GM23338 (cell line): Measurements from ENCODE around the gene AEN. TPM values are rescaled to one million over a fixed set of nuclear protein-coding genes. Genes with fewer than 3 reads are reported as not detected.
"Not testable (repeated sequence)": the region's sequence is repeated elsewhere in the genome, so short reads cannot be mapped to it uniquely, and the experiment has no call there.

Source experiments
- ATAC-seq: fragments of 200-7000 bp; cut with Tn5 transposase; 3 replicates; pipeline ENCODE4 v1.9.1; 2020
- DNase-seq: peaks from one replicate; pipeline ENCODE4 v3.0.0-alpha.2; 2015; ENCODE audit warnings: low spot score
- H2AFZ ChIP-seq: fragments of 200-600 bp; sonication (generic); 2 replicates; pipeline ENCODE4 v1.8.0; 2016; ENCODE audit warnings: antibody characterized with exemption, mild to moderate bottlenecking, moderate library complexity
- H3F3A ChIP-seq: fragments of 200-600 bp; sonication (generic); replicated peaks from 2 replicates; pipeline ENCODE4 v1.8.0; 2017; ENCODE audit warnings: antibody characterized with exemption, mixed run types, low read depth
- H3K27ac ChIP-seq: fragments of 200-600 bp; sonication (generic); 2 replicates; pipeline ENCODE4 v1.6.1; 2016; ENCODE audit warnings: low read depth
- H3K27me3 ChIP-seq: fragments of 200-600 bp; sonication (generic); 2 replicates; pipeline ENCODE4 v1.8.0; 2016; ENCODE audit warnings: mild to moderate bottlenecking, mixed run types, moderate library complexity; ENCODE audit not compliant: insufficient read depth
- H3K36me3 ChIP-seq: fragments of 200-600 bp; sonication (generic); 2 replicates; pipeline ENCODE4 v1.8.0; 2016; ENCODE audit warnings: mild to moderate bottlenecking; ENCODE audit not compliant: insufficient read depth
- H3K4me1 ChIP-seq: fragments of 200-600 bp; sonication (generic); 2 replicates; pipeline ENCODE4 v1.8.0; 2016; ENCODE audit warnings: mild to moderate bottlenecking, moderate library complexity; ENCODE audit not compliant: insufficient read depth
- H3K4me2 ChIP-seq: fragments of 200-600 bp; sonication (generic); 2 replicates; pipeline ENCODE4 v1.7.1; 2017; ENCODE audit warnings: mixed run types
- H3K4me3 ChIP-seq: fragments of 200-600 bp; sonication (generic); 2 replicates; pipeline ENCODE4 v1.6.1; 2016; ENCODE audit warnings: mixed run types
- H3K79me2 ChIP-seq: fragments of 200-600 bp; sonication (generic); replicated peaks from 2 replicates; pipeline ENCODE4 v1.8.0; 2017; ENCODE audit warnings: mild to moderate bottlenecking; ENCODE audit not compliant: insufficient read depth
- H3K9me2 ChIP-seq: fragments of 200-600 bp; sonication (generic); 2 replicates; pipeline ENCODE4 v1.8.0; 2017; ENCODE audit not compliant: insufficient read depth
- H4K20me1 ChIP-seq: fragments of 200-600 bp; sonication (generic); replicated peaks from 2 replicates; pipeline ENCODE4 v1.8.0; 2017; ENCODE audit warnings: mild to moderate bottlenecking; ENCODE audit not compliant: insufficient read depth
- H3K27ac Mint-ChIP-seq: 2 replicates; pipeline ENCODE4 v1.8.0; 2020; ENCODE audit warnings: inconsistent platforms, mild to moderate bottlenecking, moderate library complexity, mixed read lengths
- H3K27me3 Mint-ChIP-seq: 3 replicates; pipeline ENCODE4 v1.8.0; 2022; ENCODE audit warnings: low read depth, mild to moderate bottlenecking, moderate library complexity, mixed read lengths, inconsistent platforms; ENCODE audit not compliant: insufficient read depth, poor library complexity
- H3K36me3 Mint-ChIP-seq: 3 replicates; pipeline ENCODE4 v1.8.0; 2021; ENCODE audit warnings: low read depth, mild to moderate bottlenecking, inconsistent platforms, moderate library complexity, mixed read lengths
- H3K4me1 Mint-ChIP-seq: 3 replicates; pipeline ENCODE4 v1.8.0; 2020; ENCODE audit warnings: mild to moderate bottlenecking, inconsistent platforms, mixed read lengths
- H3K4me3 Mint-ChIP-seq: 3 replicates; pipeline ENCODE4 v1.8.0; 2021; ENCODE audit warnings: moderate library complexity, mild to moderate bottlenecking, inconsistent platforms, mixed read lengths
- H3K9me3 Mint-ChIP-seq: 3 replicates; pipeline ENCODE4 v1.8.0; 2020; ENCODE audit warnings: moderate library complexity, mild to moderate bottlenecking, inconsistent platforms, mixed read lengths
- CREB1 ChIP-seq: fragments of 250-450 bp; sonication (Bioruptor Pico); IDR thresholded peaks from 2 replicates; pipeline ENCODE4 v1.5.0; 2020; ENCODE audit warnings: low read depth, mild to moderate bottlenecking, moderate library complexity
- CTCF ChIP-seq, 2 experiments: fragments of 200-600 bp in 1 of 2; sonication (generic) in 1 of 2; conservative IDR thresholded peaks; 2 replicates each; pipeline versions ENCODE4 v1.5.1 to v1.6.1; 2016 to 2017; ENCODE audit warnings: antibody characterized with exemption in 2 of 2, low read depth in 2 of 2, mild to moderate bottlenecking in 2 of 2, moderate library complexity in 1 of 2
- ETS1 ChIP-seq: IDR thresholded peaks from 2 replicates; pipeline ENCODE4 v1.6.1; 2016; ENCODE audit warnings: antibody characterized with exemption
- NANOG ChIP-seq: IDR thresholded peaks from 2 replicates; pipeline ENCODE4 v1.6.1; 2016; ENCODE audit warnings: antibody characterized with exemption, borderline replicate concordance
- REST ChIP-seq: IDR thresholded peaks from one replicate; pipeline ENCODE4 v1.6.1; 2018; ENCODE audit warnings: antibody characterized with exemption; ENCODE audit not compliant: unreplicated experiment
- ZNF114 ChIP-seq: fragments of 250-450 bp; sonication (Bioruptor Pico); IDR thresholded peaks from 2 replicates; pipeline ENCODE4 v1.5.0; 2020; ENCODE audit warnings: mild to moderate bottlenecking, moderate library complexity
- polyA plus RNA-seq: library from polyadenylated mRNA; unstranded; fragments of >200 nt; fragmentation: Nextera tagmentation; extraction: Ambion mirVana; gene quantifications from 2 replicates; pipeline ENCODE4 v1.2.1, GENCODE V29; 2016
- total RNA-seq: library from RNA; depleted of rRNA; stranded (reverse); fragments of >200 nt; shearing (Covaris generic); gene quantifications from 2 replicates; pipeline ENCODE4 v1.2.3, GENCODE V29; 2014

The AEN gene
- total and polyA plus RNA-seq, 2 experiments from 2014 or later, result 82.3 to 220 TPM

GRCh38 chr15:88641959-88642452, 20.9 kb downstream of the AEN start:
- Histone ChIP-seq H3K79me2 (no peaks in the 10 kb centered on the region), H3K27me3 (no peaks in the 10 kb centered on the region), H3K4me2 (no peak overlapping the region), H2AFZ (no peak overlapping the region), H4K20me1 (no peaks in the 10 kb centered on the region), H3K4me1 (peaks cover 15% of the 10 kb centered on the region), H3K27ac (no peak overlapping the region), H3K9me2 (no peaks in the 10 kb centered on the region), H3K4me3 (no peak overlapping the region), H3F3A (peaks cover 15% of the 10 kb centered on the region; the same call in 1 of the 2 replicates), H3K36me3 (no peaks in the 10 kb centered on the region)
- peaks cover 28% of the 10 kb centered on the region for H3K4me1 Mint-ChIP-seq
- DNase-seq (no peak), ATAC-seq (no peak)
- H3K27ac Mint-ChIP-seq, result no peak overlapping the region
- no peaks in the 10 kb centered on the region for H3K9me3 Mint-ChIP-seq
- TF ChIP-seq ZNF114 (CRISPR knock-in tag) (no peak), CTCF (conservative IDR thresholded peaks at IDR 0.05; ENCODE audit: low read depth in 2 of 2) (no peak), NANOG (no peak), REST (no peak), ETS1 (no peak), CREB1 (CRISPR knock-in tag) (no peak)
- peaks cover 13% of the 10 kb centered on the region for H3K27me3 Mint-ChIP-seq
- H3K36me3 Mint-ChIP-seq, result no peaks in the 10 kb centered on the region
- no peak overlapping the region for H3K4me3 Mint-ChIP-seq

GRCh38 chr15:88642514-88642913, 21.4 kb downstream of the AEN start:
- not testable (repeated sequence) for H3K27ac Mint-ChIP-seq, H4K20me1 ChIP-seq, H3K36me3 Mint-ChIP-seq, DNase-seq, H3K36me3 ChIP-seq, H3K9me2 ChIP-seq, ATAC-seq, H3K4me3 Mint-ChIP-seq, H3K27ac ChIP-seq, H3F3A ChIP-seq, H2AFZ ChIP-seq, H3K4me2 ChIP-seq, H3K79me2 ChIP-seq, H3K27me3 ChIP-seq, H3K4me3 ChIP-seq, H3K9me3 Mint-ChIP-seq
- H3K4me1 ChIP-seq, result peaks cover 10% of the 10 kb centered on the region
- Mint-ChIP-seq H3K27me3 (peaks cover 14% of the 10 kb centered on the region), H3K4me1 (peaks cover 26% of the 10 kb centered on the region)
